Pons (tissue), 1 donor: Measurements from ENCODE around the gene SSR4.
"Not testable (repeated sequence)": the region's sequence is repeated elsewhere in the genome, so short reads cannot be mapped to it uniquely, and the experiment has no call there.

Experiments used
- DNase-seq: peaks from one replicate; pipeline ENCODE4 v3.0.0-alpha.2; 2016; ENCODE audit warnings: low spot score

SSR4 gene

DNA sequence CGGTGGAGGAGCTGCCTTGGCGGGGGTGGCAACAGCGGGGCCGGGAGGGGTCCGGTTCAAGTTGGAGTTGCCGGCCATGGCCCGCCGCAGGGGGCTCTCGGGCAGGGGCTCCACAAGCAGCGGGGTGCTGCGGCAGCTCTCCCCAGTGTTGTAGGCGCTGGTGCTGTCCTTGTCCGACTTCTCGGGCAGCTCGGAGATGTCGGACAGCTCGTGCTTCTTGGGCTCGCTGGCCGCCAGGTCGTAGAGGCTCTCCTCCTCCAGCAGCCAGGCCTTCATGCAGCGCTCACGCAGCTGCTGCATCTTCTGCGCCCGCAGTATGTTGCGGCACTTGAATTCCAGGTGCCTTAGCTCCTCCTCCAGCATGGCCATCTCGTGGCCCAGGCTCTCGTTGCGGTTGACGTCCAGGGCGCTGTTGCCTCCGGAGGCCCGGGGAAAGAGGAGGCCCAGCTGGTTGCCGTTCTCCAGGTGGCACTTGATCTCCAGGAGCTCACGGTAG is 9.7 kb downstream of the SSR4 start:
- DNase-seq: no peak

DNA sequence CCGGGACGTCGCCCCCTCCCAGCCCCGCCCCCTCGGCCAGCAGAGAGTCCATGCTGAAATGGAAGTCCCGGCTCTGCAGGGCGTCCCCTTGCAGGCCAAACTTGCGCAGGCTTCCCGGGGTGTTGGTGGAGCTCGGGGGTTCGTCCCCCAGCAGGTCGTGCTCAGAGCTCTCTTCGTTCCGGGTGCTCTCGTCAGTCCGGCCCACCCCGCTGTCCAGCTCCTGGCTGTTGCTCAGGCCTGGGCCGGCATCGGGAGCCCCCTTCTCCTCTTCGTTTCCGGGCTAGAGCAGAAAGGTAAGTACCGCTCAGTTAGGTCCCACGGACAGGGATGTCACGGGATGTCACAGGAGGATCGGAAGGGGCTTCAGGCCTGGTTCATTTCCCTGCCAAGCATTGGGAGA is 10.2 kb downstream of the SSR4 start:
- no peak for DNase-seq

DNA sequence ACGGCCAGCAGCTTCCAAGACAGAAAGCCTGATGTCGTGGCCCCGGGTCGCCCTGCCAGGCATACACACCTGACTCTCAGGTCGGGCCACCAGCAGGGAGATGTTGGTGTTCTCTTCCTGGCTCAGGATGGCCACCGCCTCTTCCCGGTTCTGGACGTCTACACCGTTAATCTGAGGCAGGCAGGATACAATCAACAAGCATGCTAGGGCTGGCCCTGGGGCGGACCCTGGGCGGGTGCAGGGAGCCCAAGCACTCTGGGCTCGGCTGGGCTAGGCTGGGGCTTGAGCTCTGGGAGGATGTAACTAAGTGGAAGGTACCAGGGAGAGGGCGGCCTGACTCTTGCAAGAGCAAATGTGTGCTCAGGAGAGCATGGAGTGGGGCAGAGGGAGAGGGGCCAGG is 11.0 kb downstream of the SSR4 start:
- no peak for DNase-seq

DNA sequence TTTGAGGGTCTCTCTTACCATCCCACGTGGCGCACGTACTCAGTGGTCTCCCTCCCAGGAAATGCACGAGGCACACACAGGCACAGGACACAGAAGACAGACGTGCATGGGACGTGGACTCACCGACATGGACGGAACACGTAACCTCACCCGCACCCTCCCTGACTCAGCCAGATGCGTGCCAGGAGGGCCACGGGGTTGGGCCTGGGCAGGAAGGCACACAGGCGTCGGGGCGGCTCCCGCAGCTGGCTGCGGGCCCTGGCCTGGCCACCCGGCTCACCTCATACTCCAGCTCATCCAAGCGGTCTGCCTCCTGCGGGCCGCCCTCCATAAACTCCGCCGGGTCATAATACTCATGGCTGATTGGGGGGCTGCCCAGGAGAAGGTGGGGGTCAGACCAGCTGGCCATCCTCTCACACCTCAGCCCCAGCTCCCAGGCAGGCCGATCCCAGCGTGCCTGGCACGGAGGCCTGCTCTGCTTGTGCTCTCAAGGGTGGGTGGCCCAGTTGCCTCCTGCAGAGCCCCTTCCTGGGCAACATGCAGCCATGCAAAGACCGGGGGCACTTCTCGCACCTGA is 12.6 kb downstream of the SSR4 start:
- DNase-seq: no peak

DNA sequence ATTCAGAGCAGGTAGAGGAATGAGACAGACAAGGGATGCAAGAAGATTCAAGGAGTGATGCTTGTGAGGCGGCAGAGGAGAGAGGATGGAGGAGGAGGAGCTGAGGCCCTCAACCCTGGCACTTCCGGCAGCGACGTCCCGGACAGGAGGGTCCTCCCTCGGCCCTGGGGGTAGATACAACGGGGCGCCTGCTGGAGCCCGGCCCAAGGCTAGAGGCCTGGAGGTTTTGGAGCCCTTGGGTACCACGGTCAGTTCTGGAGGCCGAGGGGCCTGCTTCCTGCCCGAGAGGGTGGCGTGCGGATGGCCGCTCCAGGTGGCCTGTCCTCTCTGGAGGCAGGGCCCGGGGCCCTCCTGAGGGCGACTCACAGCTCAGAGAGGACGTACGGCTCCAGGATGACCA is 13.5 kb downstream of the SSR4 start:
- DNase-seq: no peak

DNA sequence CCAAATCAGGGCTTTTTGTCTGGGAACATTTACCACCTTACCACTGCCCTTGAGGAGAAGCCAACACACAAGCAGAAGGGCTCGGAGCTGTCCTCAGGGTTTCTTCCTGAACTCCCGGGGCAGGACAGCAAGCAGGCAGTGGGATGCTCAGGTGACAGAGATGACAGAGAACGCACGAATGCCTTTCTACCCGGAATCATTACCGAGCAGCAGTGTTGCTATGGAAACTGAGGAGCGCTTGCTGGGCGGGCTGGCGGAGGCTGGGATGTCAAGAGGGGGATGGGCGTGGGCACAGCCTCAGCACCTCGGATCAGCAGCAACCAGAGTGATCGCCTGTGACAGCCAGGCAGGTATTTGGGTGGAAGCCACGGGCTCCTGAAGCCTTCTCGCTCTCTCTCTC is 17.8 kb downstream of the SSR4 start:
- no peak for DNase-seq

DNA sequence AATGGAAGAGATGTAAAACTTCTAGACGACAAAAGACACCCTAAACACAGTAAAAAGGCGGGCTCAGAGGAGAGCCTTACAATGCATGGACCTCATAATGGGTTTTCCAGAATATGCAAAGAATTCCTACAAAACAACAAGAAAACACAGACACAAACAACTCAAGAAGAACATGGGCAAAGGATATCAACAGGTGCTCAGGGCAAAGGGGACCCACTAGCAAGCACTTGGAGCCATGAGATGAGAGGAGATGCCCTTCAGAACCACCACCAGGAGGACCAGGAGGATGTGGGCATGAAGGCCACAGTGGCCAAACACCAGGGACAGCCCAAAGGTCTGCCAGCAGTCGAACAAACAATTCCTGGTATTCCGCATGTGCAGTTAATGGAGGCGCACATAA is 18.7 kb downstream of the SSR4 start:
- no peak for DNase-seq

DNA sequence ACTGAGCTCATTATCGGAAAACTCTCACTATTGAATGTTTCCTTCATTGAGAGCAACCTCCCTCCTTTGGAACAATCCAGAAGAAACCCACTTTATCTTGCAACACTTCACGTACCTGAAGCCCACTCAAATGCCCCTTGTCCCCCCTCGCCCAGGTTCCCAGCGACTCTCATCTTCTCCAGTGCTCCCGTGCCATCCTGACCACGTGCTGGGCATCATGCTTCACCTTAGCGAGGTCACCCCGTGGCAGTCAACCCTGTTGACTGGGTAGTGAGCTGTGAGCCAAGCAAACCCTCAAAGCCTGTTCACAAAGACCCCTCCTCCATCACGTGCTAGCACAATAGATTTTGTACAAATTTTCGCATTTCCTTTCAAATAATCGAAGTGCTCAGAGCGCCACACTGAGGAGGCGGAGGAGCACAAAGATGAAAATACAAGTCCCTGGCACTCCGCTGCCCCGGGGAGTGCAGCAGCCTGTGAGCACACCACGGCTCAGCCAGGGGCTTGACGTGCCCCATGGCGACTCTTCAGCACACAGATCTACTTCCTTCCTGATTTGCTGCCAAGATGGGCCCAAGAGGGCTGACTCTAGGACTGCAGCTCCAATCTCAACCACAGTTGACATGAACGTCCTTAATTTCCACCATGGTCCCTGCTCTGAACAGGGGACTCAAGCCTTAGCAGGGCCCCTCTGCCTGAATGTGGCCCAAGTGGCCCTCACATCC is 20.3 kb downstream of the SSR4 start:
- no peak for DNase-seq

DNA sequence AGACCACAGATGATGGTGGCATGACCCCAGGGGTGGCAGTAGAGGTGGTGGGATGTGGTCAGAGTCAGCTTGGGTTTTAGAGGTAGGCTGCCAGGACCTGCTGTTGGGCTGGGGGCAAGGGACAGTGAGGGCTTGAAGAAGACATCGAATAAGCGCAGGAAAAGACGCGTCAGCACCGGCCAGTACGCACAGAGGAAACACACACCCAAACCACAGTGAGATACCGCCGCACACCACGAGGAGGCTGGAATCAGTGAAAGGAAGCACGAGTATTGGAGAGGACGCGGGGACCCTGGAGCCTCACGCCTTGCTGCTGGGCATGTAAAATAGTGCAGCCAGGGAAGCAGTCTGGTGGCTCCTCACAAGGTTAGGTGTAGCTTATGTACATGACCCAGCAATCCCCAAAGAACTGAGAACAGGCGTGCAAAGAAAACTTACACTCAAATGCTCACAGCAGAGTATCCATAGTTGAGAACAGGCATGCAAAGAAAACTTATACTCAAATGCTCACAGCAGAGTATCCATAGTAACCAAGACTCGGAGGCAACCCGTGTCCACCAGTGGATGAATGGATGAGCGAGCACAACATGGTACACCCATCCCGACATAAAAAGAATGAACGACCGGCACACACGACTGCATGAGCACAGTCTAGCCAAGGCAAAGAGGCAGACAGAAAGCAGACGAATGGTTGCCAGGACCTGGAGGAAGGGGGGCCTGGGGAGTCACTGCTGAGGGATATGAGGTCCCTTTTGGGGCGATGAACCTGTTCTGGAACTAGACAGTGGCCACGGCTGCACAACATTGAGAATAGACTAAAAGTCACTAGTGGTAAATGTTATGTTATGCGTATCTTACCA is 22.6 kb downstream of the SSR4 start:
- DNase-seq: no peak

DNA sequence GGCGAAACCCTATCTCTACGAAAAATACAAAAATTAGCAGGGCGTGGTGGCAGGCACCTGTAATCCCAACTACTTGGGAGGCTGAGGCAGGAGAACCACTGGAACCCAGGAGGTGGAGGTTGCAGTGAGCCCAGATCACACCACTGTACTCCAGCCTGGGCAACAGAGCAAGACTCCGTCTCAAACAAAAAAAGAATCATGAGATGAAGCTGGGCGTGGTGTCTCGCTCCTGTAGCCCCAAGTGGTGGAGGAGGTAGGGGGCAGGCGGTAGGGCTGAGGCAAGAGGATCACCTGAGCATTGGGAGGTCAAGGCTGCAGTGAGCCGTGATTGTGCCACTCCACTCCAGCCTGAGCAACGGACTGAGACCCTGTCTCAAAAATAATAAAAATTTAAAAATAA is 23.6 kb downstream of the SSR4 start:
- not testable (repeated sequence) for DNase-seq

DNA sequence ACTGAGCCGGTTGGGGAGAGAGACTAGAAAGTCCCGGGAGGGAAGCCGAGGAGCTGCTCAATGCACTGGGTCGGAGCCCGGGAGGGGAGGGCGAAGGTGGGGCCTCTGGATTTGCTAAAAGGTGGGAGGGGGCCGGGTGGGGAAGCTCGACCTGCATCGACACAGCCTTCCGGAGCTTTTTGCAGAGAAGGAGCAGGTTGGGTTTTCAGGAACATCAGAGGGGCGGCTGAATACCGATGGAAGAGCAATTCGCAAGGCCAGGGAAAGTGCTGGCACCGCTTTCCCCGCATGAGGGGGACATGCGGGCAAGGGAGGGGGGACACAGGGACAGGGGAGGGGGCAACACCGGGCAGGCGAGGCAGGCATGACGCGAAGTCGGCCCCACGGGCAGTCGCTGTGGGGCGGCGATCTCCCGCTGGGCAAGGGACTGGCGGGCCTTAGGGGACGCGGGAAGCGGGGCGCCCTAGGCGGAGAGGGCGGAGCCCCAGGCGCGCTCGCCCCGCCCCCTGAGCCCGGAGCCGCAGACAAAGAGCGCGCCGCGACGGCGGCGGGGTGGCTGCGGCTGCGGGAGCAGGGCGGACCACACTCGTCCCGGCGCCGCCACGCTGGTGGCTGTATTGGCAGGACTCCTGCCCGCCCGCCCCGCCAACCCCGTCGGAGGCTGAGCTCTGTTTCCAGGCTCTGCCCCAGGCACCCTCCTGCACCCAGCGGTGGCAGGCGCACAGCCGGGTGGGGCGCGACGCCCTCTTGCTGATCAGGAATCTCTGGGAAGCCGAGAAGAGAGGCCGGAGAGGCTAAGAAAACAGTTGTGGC is 24.3 kb downstream of the SSR4 start:
- DNase-seq: no peak

DNA sequence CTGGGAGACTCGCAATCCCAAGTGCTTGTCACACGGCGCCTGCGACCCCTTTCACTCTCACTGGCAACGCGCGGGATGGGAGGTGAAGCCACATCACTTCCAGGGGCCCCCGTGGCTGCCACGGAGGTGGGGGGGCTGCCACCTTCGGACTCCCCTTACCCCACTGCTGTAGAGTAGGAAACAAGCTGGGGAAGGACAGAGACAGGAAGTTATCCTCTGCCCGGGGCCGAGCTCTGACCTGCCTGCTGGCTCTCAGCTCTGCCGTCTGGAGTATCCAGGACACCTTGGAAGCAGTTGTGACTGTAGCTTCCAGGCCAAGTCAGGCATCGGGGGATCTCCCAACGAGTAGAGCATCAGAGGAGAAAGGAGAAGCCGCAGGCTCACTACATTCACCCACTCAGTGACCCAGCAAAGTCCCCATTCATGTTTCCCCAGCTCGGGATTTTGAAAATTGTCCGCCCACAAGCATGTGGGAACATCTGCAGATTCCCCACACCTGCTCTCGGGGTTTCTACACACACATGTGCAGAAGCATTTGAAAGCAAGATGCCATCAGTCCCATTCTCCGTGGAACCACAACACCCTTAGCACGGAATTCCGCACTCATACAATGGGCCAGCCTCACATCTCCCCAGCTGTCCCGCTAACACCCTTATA is 25.0 kb downstream of the SSR4 start:
- DNase-seq: no peak

DNA sequence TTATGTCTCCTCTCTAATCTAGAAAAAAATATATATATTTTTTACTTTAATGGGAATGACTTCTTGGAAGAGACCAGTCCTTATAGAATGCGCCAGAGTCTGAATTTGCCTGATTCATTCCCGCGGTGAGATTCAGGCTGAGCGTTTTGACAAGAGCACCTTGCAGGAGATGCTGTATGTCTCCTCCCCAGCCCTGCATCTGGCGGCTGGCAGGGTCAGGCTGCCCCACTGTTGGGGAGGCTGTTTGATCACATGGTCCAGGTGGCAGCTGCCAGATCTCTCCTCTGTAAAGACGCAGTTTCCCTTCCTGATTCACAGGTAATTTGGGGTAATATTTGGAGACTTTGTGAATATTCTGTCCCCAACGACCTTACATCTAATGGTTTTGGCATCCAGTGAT is 26.1 kb downstream of the SSR4 start:
- DNase-seq: no peak

DNA sequence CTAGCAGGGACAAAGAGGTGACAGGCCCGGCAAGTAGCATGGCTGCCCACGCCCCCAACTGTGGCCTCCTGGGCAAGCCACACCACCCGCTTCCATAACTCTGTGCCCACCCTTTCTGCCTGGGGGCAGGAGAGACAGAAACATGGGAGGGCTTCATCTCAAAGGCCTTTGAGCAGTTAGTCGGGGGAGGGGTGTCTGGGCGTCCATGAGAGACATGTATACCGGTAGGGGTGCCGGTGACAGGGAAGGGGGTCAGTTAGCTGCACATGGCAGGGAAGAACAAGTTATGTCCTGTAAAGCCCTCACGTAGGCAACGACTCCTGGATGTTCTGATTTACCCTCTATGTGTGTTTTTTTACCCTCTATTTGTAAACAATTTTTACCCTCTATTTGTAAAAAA is 26.6 kb downstream of the SSR4 start:
- no peak for DNase-seq

DNA sequence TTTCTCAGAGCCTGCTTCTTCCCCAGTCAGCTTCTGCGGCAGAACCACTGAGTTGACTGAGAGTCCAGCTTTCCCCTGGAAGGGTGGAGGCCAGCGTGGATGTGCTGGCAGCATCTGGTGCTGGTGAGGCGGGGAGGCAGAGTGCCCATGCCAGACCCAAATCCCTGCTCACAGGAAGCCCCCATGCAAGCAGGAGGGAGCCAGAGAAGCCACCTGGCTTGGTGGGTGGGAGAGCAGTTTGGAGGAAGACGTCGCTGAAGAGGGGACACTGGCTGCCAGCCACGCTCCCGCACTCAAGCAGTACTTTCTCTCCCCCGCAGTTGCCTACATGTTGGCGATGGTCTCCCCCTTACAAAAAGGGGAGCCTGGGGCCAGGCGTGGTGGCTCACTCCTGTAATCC is 29.9 kb downstream of the SSR4 start:
- DNase-seq: no peak

DNA sequence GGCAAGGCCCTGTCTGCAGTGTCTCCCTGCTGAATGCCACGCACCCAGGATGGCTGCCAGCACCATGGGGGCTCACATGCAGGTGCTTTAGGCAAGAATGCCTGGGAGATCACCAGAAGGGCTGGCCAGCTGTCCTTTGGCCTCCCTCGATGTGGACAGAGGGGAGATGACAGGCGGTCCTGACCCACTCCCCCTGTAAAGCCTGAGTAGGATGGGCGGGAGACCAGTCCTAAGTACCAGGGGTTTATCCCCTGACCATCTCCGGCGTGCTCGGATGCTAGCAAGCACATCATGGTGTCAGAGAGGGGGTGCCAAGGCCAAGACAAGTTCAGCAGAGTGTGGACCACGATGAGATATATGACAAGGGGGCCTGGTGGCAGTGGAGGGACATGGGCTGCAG is 30.6 kb downstream of the SSR4 start:
- DNase-seq: no peak

DNA sequence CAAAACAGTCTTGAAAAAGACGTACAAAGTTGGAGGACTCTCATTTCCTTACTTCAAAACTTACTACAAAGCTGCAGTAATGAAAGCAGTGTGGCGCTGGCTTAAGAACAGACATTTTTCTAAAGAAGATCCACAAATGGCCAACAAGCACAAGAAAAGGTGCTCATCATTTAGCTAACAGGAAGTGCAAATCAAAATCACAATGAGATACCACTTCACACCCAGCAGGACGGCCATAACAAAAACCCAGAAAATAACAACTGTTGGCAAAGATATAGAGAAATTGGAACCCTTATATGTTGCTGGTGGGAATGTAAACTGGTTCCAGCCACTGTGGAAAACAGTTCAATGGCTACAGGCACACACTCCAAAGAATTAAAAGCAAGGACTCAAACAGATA is 32.5 kb downstream of the SSR4 start:
- no peak for DNase-seq

DNA sequence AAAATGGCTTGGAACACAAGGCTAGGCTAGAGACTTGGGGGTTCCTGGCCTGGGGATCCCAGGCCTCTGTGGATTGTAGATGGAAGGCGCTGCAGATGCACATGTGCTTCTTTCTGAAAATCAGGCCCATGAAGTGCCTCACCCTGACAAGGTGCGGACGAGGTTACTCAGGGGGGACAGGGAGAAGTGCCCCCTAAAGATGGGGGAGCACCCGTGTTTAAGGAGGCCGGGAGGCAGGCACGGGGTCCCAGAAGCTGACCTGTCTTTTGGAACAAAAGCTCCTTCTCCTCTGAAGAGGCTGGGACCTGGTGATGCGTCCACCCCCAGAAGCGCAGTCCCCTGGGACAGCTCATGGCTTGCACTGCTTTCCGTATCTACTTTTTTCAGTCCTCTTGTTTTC is 33.4 kb downstream of the SSR4 start:
- no peak for DNase-seq

DNA sequence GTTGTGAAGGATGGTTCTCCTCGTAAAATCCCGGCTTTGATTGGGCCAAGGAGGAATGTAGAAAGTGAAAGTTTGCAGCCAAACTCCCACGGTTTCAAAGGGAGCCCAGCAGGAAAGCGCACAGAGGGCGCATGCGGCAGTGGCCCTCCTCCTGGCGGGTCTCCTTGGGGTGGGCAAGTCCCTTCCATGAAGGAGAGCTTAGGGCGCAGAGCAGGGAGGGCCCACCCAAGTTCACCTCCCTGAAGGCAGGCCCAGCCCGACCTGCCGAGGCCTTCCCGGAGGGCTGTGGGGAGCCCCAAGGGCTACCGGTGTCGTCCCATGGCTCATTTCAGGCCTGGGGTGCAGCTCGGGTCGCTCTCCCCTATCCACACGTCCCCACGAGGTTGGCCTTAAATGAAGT is 33.8 kb downstream of the SSR4 start:
- DNase-seq: no peak

DNA sequence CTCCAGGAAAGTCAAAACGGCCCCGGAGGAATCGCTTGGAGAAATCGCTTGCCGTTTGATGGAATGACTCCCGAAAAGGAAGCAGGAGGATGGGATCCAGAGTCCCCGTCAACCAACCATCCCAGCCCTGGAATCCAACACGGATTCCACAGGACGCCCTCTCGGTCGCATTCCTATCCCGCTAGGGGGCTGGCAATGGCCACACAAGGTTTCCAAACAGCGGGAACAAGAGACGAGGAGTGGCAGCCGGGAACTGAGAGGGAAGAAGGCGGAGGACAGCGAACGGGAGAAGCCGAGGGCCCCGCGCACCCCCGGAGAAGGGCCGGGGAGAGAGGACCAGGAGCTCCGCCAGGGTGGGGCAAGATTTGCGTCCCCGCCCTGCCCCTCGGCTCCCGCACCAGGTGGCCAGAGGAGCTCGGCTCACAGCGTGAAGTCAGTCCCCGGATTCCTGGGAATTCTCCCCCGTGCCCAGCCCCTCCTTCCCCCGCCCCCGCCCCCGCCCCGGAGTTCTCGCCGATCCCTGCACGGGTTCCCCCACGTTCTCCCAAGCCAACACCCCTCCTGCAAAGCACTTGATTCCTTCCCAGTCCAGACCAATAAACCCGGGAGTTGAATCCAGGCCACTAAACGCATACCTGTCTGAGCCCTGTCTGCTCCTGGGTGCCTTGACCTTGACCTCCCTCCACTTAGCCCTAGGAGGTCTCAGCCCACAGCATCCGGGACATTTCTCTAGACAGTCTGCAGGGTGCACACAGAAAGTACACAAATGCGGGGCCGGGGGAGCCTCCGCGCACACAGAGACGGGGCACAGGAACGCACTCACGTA is 34.5 kb downstream of the SSR4 start:
- no peak for DNase-seq

DNA sequence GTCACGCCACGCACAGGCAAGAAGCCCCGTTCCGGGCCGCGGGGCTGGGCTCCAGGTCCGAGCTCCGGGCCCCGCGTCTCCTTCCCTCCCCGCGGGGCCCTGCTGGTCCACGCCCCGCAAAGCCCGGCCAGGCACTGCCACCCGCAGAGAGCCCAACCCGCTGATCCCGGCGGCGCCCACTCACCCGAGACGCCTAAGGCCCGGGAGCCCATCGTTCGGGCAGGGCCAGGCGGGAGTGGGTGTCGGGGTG is 35.0 kb downstream of the SSR4 start:
- DNase-seq: no peak
